Liver (tissue), 9 donors: ENCODE results near the gene CARD19. TPM values are rescaled to one million over a fixed set of nuclear protein-coding genes. Genes with fewer than 3 reads are reported as not detected.

ENCODE experiments used
- DNase-seq: peaks from one replicate; pipeline ENCODE4 v3.0.0-alpha.2; 2017; ENCODE audit warnings: low spot score
- H3K27ac ChIP-seq, 2 donors: one replicate each; pipeline ENCODE4 v1.7.0; 2013; ENCODE audit warnings: inconsistent platforms in 2 of 2, low read length in 2 of 2, control low read depth in 1 of 2, low read depth in 1 of 2, mild to moderate bottlenecking in 1 of 2
- H3K27me3 ChIP-seq, 4 donors: one replicate each; pipeline versions ENCODE4 v1.6.1 to v1.7.0; 2013; ENCODE audit warnings: low read length in 3 of 4, inconsistent platforms in 1 of 4, mild to moderate bottlenecking in 1 of 4, moderate library complexity in 1 of 4; ENCODE audit not compliant: control insufficient read depth in 4 of 4, insufficient read depth in 4 of 4
- H3K36me3 ChIP-seq, 4 donors: one replicate each; pipeline versions ENCODE4 v1.6.1 to v1.7.0; 2013; ENCODE audit warnings: low read length in 3 of 4, mild to moderate bottlenecking in 3 of 4, low read depth in 1 of 4, moderate library complexity in 1 of 4; ENCODE audit not compliant: control insufficient read depth in 4 of 4, insufficient read depth in 3 of 4
- H3K4me1 ChIP-seq, 4 donors: one replicate each; pipeline versions ENCODE4 v1.6.1 to v1.7.0; 2013; ENCODE audit warnings: low read length in 3 of 4, mild to moderate bottlenecking in 3 of 4, moderate library complexity in 1 of 4; ENCODE audit not compliant: control insufficient read depth in 4 of 4, insufficient read depth in 4 of 4
- H3K4me3 ChIP-seq, 3 donors: one replicate each; pipeline versions ENCODE4 v1.6.1 to v1.7.0; 2013; ENCODE audit warnings: low read length in 3 of 3, control low read depth in 1 of 3, low read depth in 1 of 3, mild to moderate bottlenecking in 1 of 3
- H3K9ac ChIP-seq, 2 donors: one replicate each; pipeline ENCODE4 v1.7.0; 2013; ENCODE audit warnings: low read length in 2 of 2, mild to moderate bottlenecking in 2 of 2, moderate library complexity in 2 of 2, control low read depth in 1 of 2, low read depth in 1 of 2
- H3K9me3 ChIP-seq, 4 donors: one replicate each; pipeline versions ENCODE4 v1.6.1 to v1.7.0; 2013; ENCODE audit warnings: low read length in 3 of 4; ENCODE audit not compliant: control insufficient read depth in 4 of 4
- CTCF ChIP-seq: fragments of 150-350 bp; IDR thresholded peaks from 2 replicates; pipeline ENCODE4 v1.5.1; 2017; ENCODE audit warnings: improper control_type of control experiment, low read depth, low read length; ENCODE audit not compliant: missing input control
- EGR1 ChIP-seq, 2 donors: IDR thresholded peaks; 2 replicates each; pipeline ENCODE4 v1.6.1; 2016 to 2018; ENCODE audit warnings: antibody characterized with exemption in 2 of 2, low read depth in 2 of 2
- FOXA1 ChIP-seq: IDR thresholded peaks from 2 replicates; pipeline ENCODE4 v1.6.1; 2016; ENCODE audit warnings: antibody characterized with exemption
- FOXA2 ChIP-seq: IDR thresholded peaks from 2 replicates; pipeline ENCODE4 v1.6.1; 2016; ENCODE audit warnings: antibody characterized with exemption
- GABPA ChIP-seq, 2 donors: IDR thresholded peaks in 1 of 2; conservative IDR thresholded peaks in 1 of 2; 2 replicates each; pipeline ENCODE4 v1.6.1; 2016; ENCODE audit warnings: antibody characterized with exemption in 2 of 2, mild to moderate bottlenecking in 1 of 2, moderate library complexity in 1 of 2
- HNF4A ChIP-seq, 2 donors: conservative IDR thresholded peaks; 2 replicates each; pipeline ENCODE4 v1.6.1; 2016; ENCODE audit warnings: antibody characterized with exemption in 2 of 2, mild to moderate bottlenecking in 2 of 2
- HNF4G ChIP-seq: IDR thresholded peaks from 2 replicates; pipeline ENCODE4 v1.6.1; 2016; ENCODE audit warnings: antibody characterized with exemption
- JUND ChIP-seq, 2 donors: IDR thresholded peaks; 2 replicates each; pipeline ENCODE4 v1.6.1; 2016; ENCODE audit warnings: antibody characterized with exemption in 2 of 2
- NR2F2 ChIP-seq: IDR thresholded peaks from 2 replicates; pipeline ENCODE4 v1.6.1; 2016; ENCODE audit warnings: antibody characterized with exemption
- RAD21 ChIP-seq, 2 donors: IDR thresholded peaks; 2 replicates each; pipeline ENCODE4 v1.6.1; 2016; ENCODE audit warnings: antibody characterized with exemption in 2 of 2, mild to moderate bottlenecking in 2 of 2
- RXRA ChIP-seq, 2 donors: IDR thresholded peaks; 2 replicates each; pipeline ENCODE4 v1.6.1; 2017 to 2018; ENCODE audit warnings: antibody characterized with exemption in 2 of 2, mild to moderate bottlenecking in 1 of 2
- SP1 ChIP-seq: IDR thresholded peaks from 2 replicates; pipeline ENCODE4 v1.6.1; 2018; ENCODE audit warnings: antibody characterized with exemption, mild to moderate bottlenecking
- TAF1 ChIP-seq: conservative IDR thresholded peaks from 2 replicates; pipeline ENCODE4 v1.6.1; 2016; ENCODE audit warnings: antibody characterized with exemption, mild to moderate bottlenecking
- YY1 ChIP-seq: IDR thresholded peaks from 2 replicates; pipeline ENCODE4 v1.6.1; 2016; ENCODE audit warnings: antibody characterized with exemption, mild to moderate bottlenecking
- WGBS: extraction: QIAGEN DNeasy Blood & Tissue Kit; methylation state at CpG from one replicate; pipeline ENCODE4 v1.1.7; 2013; 5-methylcytosine and 5-hydroxymethylcytosine counted together
- polyA plus RNA-seq, 2 donors: library from polyadenylated mRNA; stranded (reverse) in 1 of 2; unstranded in 1 of 2; fragments of 200-250 nt in 1 of 2; fragments of >200 nt in 1 of 2; fragmentation: Nextera tagmentation in 1 of 2; extraction: Ambion mirVana in 1 of 2; gene quantifications; one replicate each; pipeline versions ENCODE4 v1.2.1 to v1.2.3, GENCODE V29; 2013 to 2015
- total RNA-seq, 2 donors: library from RNA; depleted of rRNA; stranded (reverse); fragments of >200 nt; gene quantifications; one replicate each; pipeline ENCODE4 v1.2.3, GENCODE V29; 2014
- TF ChIP-seq, protein P1 (sequence below): IDR thresholded peaks from 2 replicates; pipeline ENCODE4 v1.6.1; 2016; ENCODE audit warnings: antibody characterized with exemption, mild to moderate bottlenecking
- TF ChIP-seq, protein P2 (sequence below): IDR thresholded peaks from 2 replicates; pipeline ENCODE4 v1.6.1; 2016; ENCODE audit warnings: antibody characterized with exemption
- TF ChIP-seq, protein P3 (sequence below): IDR thresholded peaks from 2 replicates; pipeline ENCODE4 v1.6.1; 2016; ENCODE audit warnings: antibody characterized with exemption
- TF ChIP-seq, protein P4 (sequence below): IDR thresholded peaks from 2 replicates; pipeline ENCODE4 v1.6.1; 2016; ENCODE audit warnings: antibody characterized with exemption
- donor health status: healthy.
- donor health status: healthy.
- donor health status: healthy.
- donor health status: healthy.
- donor health status: healthy.

The CARD19 gene
- total and polyA plus RNA-seq, 4 donors = 13.0 to 18.2 (median 16.3) TPM

- Histone ChIP-seq H3K9me3 (no peaks in the 10 kb centered on the region), H3K27ac (peak within 1 kb of the TSS; percentile 62), H3K9ac (peak within 1 kb of the TSS; percentile 42 to 48), H3K36me3 (no peaks in the 10 kb centered on the region), H3K4me1 (peaks cover 9 to 40% (median 30%) of the 10 kb centered on the region in 4 donors), H3K27me3 (no peaks in the 10 kb centered on the region), H3K4me3 (peak within 1 kb of the TSS; percentile 31 to 71 (median 61))
- DNase-seq = peak; percentile 74
- 1% methylated on average over 55 of the region's 55 CpGs for WGBS
- TF ChIP-seq, protein P1, sequence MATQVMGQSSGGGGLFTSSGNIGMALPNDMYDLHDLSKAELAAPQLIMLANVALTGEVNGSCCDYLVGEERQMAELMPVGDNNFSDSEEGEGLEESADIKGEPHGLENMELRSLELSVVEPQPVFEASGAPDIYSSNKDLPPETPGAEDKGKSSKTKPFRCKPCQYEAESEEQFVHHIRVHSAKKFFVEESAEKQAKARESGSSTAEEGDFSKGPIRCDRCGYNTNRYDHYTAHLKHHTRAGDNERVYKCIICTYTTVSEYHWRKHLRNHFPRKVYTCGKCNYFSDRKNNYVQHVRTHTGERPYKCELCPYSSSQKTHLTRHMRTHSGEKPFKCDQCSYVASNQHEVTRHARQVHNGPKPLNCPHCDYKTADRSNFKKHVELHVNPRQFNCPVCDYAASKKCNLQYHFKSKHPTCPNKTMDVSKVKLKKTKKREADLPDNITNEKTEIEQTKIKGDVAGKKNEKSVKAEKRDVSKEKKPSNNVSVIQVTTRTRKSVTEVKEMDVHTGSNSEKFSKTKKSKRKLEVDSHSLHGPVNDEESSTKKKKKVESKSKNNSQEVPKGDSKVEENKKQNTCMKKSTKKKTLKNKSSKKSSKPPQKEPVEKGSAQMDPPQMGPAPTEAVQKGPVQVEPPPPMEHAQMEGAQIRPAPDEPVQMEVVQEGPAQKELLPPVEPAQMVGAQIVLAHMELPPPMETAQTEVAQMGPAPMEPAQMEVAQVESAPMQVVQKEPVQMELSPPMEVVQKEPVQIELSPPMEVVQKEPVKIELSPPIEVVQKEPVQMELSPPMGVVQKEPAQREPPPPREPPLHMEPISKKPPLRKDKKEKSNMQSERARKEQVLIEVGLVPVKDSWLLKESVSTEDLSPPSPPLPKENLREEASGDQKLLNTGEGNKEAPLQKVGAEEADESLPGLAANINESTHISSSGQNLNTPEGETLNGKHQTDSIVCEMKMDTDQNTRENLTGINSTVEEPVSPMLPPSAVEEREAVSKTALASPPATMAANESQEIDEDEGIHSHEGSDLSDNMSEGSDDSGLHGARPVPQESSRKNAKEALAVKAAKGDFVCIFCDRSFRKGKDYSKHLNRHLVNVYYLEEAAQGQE = no peak
- TF ChIP-seq YY1 (no peak), GABPA (IDR thresholded peaks at IDR 0.05 in 1 of 2, conservative IDR thresholded peaks at IDR 0.05 in 1 of 2) (no peak), EGR1 (IDR thresholded peaks at IDR 0.05; ENCODE audit: low read depth in 2 of 2) (peak; percentile 13 to 51), TAF1 (no peak), JUND (IDR thresholded peaks at IDR 0.05) (no peak), RXRA (IDR thresholded peaks at IDR 0.05) (peak in 1 of 2 donors; percentile 33), FOXA1 (no peak), HNF4G (no peak), NR2F2 (no peak), CTCF (no peak), SP1 (peak; percentile 23), RAD21 (IDR thresholded peaks at IDR 0.05) (no peak), FOXA2 (no peak), HNF4A (conservative IDR thresholded peaks at IDR 0.05) (peak; percentile 28 to 32)
- TF ChIP-seq, protein P2, sequence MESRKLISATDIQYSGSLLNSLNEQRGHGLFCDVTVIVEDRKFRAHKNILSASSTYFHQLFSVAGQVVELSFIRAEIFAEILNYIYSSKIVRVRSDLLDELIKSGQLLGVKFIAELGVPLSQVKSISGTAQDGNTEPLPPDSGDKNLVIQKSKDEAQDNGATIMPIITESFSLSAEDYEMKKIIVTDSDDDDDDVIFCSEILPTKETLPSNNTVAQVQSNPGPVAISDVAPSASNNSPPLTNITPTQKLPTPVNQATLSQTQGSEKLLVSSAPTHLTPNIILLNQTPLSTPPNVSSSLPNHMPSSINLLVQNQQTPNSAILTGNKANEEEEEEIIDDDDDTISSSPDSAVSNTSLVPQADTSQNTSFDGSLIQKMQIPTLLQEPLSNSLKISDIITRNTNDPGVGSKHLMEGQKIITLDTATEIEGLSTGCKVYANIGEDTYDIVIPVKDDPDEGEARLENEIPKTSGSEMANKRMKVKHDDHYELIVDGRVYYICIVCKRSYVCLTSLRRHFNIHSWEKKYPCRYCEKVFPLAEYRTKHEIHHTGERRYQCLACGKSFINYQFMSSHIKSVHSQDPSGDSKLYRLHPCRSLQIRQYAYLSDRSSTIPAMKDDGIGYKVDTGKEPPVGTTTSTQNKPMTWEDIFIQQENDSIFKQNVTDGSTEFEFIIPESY = no peak
- TF ChIP-seq, protein P3, sequence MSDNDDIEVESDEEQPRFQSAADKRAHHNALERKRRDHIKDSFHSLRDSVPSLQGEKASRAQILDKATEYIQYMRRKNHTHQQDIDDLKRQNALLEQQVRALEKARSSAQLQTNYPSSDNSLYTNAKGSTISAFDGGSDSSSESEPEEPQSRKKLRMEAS = peak; percentile 51
- TF ChIP-seq, protein P4, sequence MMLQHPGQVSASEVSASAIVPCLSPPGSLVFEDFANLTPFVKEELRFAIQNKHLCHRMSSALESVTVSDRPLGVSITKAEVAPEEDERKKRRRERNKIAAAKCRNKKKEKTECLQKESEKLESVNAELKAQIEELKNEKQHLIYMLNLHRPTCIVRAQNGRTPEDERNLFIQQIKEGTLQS = no peak
These were observed 37.5 kb upstream of the CARD19 start, which contains the start of gene SUSD3 for GRCh38 chr9:93058355-93059010. SUSD3 (plus strand) TSS chr9:93058701; CDS start chr9:93058743, 42 bp downstream.
